ENCODE results near the gene TRIM59. TPM values are rescaled to one million over a fixed set of nuclear protein-coding genes. Genes with fewer than 3 reads are reported as not detected.

Gene TRIM59
- total and polyA plus RNA-seq, 2 of the 4 experiments (the other 2 are of a cell fraction), result 8.0 to 65.4 TPM

- no peak overlapping the region for H2AFZ ChIP-seq (replicated peaks; ENCODE audit: low read length, poor library complexity)
- WGBS, 2 experiments (ENCODE audit: extremely low coverage in 2 of 2, insufficient read length in 1 of 2), result 100% methylated on average over 1 of the region's 1 CpG; no CpG with 5 or more reads in 1 of the 2 experiments
- no peak for ATAC-seq (ENCODE audit: low read depth)
- peaks cover 6 to 34% of the 10 kb centered on the region in 2 experiments; a peak in 2 of 4 replicates for H3K79me1 ChIP-seq (ENCODE audit: low read depth in 1 of 2, low read length in 2 of 2)
- peaks cover 4% of the 10 kb centered on the region; the same call in 1 of the 2 replicates for H3K4me1 ChIP-seq (ENCODE audit: control insufficient read depth, insufficient read depth, low read length)
- no TSS peak for BruUV-seq (replicated peaks)
- peaks cover 5% of the 10 kb centered on the region for H3K36me3 ChIP-seq (ENCODE audit: control insufficient read depth, insufficient read depth, low read length)
- H2BK15ac ChIP-seq (ENCODE audit: low read depth, low read length), result no peak overlapping the region
- no peak overlapping the region for H3K18ac ChIP-seq (ENCODE audit: low read depth, low read length)
- H3K27ac ChIP-seq (ENCODE audit: insufficient read depth, low read length), result no peak overlapping the region
- H2BK20ac ChIP-seq (ENCODE audit: low read depth, low read length), result no peak overlapping the region
- 0 out of 2 replicates have a peak overlapping the region, but pooled peaks have one; percentile 16 for H3K14ac ChIP-seq (replicated peaks; ENCODE audit: low read depth, low read length)
- H3K4me3 ChIP-seq (ENCODE audit: insufficient read depth, low read depth, low read length), result no peak overlapping the region
- H3K9me1 ChIP-seq (ENCODE audit: insufficient read depth, low read length), result peaks cover 3% of the 10 kb centered on the region; the same call in 1 of the 2 replicates
- no peak overlapping the region for H2AK9ac ChIP-seq (replicated peaks; ENCODE audit: low read depth, low read length, poor library complexity)
- H4K5ac ChIP-seq (ENCODE audit: low read depth, low read length), result peak overlapping the region; percentile 24; the same call in 1 of the 2 replicates
- H3K4ac ChIP-seq (ENCODE audit: low read depth, low read length), result no peak overlapping the region
- peak overlapping the region; percentile 38 for H2BK5ac ChIP-seq (ENCODE audit: low read depth, low read length, poor library complexity, severe bottlenecking)
- dilution Hi-C loops (cut with HindIII; ENCODE audit: low sequenced_read_pairs, unreplicated experiment), result no loop called here
- H4K20me1 ChIP-seq (ENCODE audit: insufficient read depth, low read length), result peaks cover 7% of the 10 kb centered on the region; the same call in 1 of the 2 replicates
- H3K9me3 ChIP-seq (ENCODE audit: control insufficient read depth, insufficient read depth, low read length), result no peaks in the 10 kb centered on the region
- peak; percentile 65 for TF ChIP-seq USF2 (IDR thresholded peaks at IDR 0.05; ENCODE audit: low read depth, low read length)
- no peak for TF ChIP-seq CEBPB (IDR thresholded peaks at IDR 0.05; ENCODE audit: low read depth, low read length)
- H2AK5ac ChIP-seq (ENCODE audit: low read depth, low read length), result no peak overlapping the region
- no peak overlapping the region for H3K56ac ChIP-seq (ENCODE audit: extremely low read depth, insufficient read depth, low read length)
- H3K27me3 ChIP-seq (ENCODE audit: control insufficient read depth, insufficient read depth, low read length), result no peaks in the 10 kb centered on the region
- no peak for DNase-seq
- in situ Hi-C loops (cut with MboI; ENCODE audit: low sequenced_read_pairs), result no loop called here
- peak overlapping the region; percentile 23; the same call in 1 of the 2 replicates for H3K23ac ChIP-seq (ENCODE audit: low read depth, low read length)
- CTCF ChIA-PET, result no interaction called here
- H4K91ac ChIP-seq (ENCODE audit: insufficient read depth, low read depth, low read length), result no peak overlapping the region
- no peak overlapping the region for H3K9ac ChIP-seq (ENCODE audit: low read depth, low read length)
- intact Hi-C loops (cut with micrococcal nuclease), result no loop called here
- peak overlapping the region in 1 of 2 experiments; percentile 31; a peak in 1 of 4 replicates for H4K8ac ChIP-seq (ENCODE audit: low read depth in 2 of 2, low read length in 2 of 2)
- POLR2A ChIA-PET (ENCODE audit: unreplicated experiment), result no interaction called here
- H2BK120ac ChIP-seq (ENCODE audit: low read depth, low read length), result no peak overlapping the region
- H3K4me2 ChIP-seq (ENCODE audit: low read depth, low read length), result no peak overlapping the region; the same call in 1 of the 2 replicates
Observed at GRCh38 chr3:160444411-160444810, 5.2 kb downstream of the TRIM59 start.
